GM10847 (cell line): ENCODE data around the gene MRPL17.

ENCODE experiments used
- POLR2A ChIP-seq: IDR thresholded peaks from 2 replicates; pipeline ENCODE4 v1.6.1; 2011; ENCODE audit not compliant: insufficient read length; ENCODE audit errors: extremely low read depth

MRPL17 gene

DNA sequence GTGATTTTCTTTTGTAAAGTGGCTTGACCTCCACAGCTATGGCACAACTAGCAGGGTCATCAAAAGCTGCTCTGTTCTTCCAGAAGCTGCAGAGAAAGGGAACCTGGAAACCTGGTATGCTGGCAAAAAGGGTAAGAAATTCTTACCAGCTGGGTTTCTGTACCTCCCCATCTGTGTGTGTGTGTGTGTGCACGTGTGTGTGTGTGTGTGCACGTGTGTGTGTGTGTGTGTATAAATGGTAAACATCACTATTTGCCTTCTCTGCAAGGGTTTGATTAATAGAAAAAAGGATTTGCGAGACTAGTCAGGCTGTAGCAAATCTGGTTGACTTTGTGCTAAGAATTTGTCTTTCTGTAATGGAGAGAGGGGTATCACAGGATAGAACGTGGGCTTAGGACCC, 4.7 kb upstream of the MRPL17 start:
- TF ChIP-seq POLR2A: no peak

DNA sequence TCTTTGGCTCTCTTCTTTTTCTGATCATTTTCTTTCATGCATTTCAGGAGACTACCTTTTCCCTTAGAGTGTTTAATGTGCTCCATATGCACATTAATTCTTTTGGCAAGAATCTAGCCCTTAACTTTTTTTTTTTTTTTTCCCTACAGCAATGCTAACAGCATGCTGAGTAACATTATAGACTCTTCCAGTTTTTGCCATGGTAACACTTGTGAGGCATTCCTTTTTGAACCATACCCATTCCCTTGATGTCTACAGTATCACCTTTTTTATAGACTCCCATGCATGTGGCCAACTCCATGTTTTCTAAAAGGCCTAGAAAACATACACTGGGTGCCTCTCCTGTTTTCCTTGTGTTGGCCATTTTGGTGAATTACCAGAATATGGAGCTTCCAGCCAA, 2.9 kb upstream of the MRPL17 start:
- TF ChIP-seq POLR2A: no peak

DNA sequence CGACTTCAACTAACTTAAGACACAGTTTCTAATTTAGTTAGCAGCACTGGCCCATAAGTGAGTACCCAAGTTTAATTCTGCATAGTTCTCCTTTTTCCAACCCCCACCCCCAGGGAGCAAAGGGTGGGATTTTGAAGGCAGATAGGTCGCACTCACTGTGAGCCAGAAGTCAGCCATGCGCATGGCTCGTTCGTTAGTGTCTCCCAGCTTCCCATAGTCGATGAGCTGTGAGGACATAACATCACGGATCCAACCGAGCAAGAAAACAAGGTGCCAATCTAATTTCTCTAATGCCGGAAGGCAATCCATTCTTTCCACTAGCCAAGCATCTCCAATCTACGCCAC, 577 bp downstream of the MRPL17 start:
- no peak for TF ChIP-seq POLR2A

DNA sequence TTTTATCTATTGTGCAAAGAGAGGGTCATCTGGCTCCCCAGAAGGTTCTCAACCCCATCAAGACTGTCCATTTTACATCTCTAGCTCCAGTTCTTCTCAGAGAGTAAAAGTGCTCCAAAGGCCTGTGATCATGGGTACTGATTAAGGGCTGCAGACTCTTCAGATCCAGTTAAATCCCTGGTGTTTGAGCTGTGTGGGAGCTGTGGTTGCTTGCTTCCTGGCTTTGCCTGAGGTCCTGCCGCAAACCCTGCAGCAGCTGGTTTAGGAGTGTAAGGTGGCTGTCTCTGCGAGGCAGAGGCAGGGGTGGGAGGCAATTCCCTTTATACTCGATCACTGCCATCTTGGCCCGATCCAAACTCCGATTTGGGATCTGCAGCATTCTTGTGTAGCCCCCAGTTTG, 1.2 kb downstream of the MRPL17 start:
- no peak for TF ChIP-seq POLR2A

DNA sequence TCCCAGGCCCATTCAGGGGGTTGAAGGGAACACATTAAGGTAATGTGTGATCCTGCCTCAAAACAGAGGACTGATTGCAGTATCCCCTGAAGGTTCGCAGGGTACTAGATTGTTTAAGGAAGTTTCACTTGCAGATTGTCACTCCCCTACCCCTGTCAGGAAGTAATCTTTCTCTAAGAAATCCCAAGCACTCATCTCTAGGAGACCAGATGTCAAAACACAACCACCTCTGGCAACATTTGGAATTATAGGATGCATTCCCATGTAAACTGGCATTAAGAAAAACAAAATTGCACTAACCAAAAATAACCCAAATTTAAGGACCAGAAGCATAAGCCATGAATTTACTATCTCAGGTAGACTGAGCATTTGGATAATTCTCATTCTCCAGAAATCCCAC, 1.6 kb downstream of the MRPL17 start:
- TF ChIP-seq POLR2A: no peak

DNA sequence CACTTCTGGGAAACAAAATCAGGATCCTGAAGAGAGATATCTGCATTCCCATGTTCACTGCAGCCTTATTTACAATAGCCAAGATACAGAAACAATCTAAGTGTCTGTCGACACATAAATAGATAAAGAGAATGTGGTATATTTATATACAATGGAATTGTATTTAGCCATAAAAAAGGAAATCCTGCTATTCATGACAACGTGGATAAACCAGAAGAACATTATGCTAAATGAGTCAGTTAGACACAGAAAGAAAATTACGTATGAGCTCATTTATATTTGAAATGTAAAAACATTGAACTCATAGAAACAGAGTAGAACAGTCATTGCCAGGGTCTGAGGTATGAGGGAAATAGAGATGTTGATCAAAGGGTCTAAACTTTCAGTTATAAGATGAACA, 6.1 kb downstream of the MRPL17 start:
- TF ChIP-seq POLR2A: no peak

DNA sequence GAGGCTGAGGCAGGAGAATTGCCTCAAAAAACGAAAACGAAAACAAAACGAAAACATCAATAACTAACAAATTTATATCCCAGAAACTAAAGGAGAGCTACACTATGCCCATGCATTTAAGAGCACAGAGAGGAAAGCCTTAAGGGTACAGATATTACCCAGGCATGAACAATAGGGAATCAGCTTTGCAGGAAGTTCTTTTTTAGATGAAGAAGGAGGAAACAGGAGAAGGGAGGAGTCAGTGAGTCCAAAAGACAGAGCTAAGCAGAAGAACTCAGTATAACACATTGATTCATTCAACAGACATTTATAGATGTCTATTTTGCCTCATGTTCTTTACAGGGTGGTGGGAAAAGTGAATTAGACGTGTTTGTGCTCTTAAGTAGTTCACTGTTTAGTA, 8.3 kb downstream of the MRPL17 start:
- TF ChIP-seq POLR2A: no peak

DNA sequence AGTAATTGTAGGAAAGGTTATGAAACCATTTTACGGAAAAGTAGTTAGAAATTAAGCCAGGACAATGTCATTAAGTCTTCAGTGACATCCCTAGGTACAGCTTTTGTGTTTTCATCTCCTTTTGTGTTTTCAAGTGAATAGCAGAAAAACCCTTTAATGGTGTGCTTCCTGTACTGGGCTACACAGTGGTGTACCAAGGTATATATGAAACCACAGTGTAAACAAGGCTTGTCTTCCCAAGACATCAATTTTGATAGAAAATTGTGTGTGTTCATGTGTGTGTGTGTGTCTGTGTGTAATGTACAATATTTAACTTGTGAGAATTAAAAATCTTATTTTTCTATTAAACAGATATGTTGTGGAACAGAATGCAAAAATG, 8.9 kb downstream of the MRPL17 start:
- no peak for TF ChIP-seq POLR2A

DNA sequence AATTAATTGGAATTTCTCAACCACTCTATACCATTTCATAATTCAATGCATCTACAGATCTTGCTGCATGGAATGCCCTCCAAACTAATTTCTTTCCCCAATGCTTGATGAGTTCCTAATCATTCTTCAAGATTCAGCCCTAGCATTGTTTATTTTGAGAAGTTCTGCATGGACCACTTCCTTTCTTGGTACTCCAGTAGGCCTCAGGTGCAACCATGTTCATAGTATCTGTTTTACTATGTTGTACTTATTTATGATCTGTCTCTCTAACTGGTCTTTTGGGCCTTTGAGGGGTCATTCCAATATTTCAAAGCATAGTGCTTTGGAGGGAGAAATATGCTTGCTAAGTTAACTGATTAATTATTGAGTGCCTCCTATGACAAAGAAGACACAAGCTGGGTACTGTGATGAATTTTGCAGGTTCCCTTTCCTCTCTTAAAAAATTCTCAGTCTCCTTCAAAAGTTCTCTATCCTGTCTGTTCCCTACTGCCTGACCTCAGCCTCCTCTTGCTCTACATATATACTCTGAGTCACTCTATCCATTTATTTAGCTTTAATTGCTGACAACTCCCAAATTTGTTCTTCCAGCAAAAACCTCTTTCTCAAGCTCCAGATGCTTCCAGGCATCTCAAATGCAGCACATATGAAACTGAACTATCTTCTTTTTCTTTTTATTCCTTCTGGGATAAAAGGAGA, 9.5 kb downstream of the MRPL17 start:
- no peak for TF ChIP-seq POLR2A

DNA sequence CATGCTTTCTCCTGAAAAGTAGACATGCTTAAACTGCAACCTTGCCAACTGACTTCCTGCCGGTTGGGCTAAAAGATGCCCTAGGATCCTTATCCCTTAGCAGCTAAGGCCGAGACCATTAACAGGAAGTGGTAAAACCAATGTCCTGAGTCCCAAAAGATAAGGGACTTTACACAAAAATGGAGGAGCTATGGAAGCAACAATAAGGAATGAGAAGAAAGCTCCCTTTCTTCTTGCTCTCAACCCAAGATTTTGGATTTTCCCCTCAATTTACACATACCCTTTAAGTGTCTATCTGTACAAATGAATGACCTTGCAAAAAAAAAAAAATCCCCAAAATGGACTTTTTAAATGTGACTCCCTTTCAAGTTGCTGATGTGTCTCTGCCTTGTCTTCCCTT, 11.1 kb downstream of the MRPL17 start:
- TF ChIP-seq POLR2A: no peak

DNA sequence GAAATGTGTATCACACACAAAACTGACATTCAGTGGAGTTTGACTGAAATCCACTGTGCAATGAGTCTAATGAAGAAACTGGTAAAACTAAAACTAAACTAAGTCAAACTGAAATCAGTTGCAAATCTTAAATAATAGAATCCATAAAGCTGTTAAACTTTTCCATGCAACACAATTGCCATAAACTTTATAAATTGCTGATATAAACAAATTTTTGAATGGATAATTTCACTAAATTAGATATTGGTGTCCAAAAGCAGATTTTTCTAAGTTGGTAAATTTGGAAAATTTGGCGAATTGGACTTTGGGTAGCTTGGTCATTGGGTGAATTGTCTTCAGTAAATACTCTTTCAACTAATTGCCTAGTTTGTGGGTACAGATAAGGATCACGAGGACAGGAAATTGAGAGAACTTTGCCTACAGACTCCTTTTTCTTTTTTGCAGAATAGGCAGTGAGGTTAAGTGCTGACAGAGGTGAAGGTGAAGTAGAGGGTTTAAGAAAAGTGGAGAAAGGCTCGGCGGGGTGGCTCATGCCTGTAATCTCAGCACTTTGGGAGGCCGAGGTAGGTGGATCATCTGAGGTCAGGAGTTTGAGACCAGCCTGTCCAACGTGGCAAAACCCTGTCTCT, 12.8 kb downstream of the MRPL17 start:
- TF ChIP-seq POLR2A: no peak

DNA sequence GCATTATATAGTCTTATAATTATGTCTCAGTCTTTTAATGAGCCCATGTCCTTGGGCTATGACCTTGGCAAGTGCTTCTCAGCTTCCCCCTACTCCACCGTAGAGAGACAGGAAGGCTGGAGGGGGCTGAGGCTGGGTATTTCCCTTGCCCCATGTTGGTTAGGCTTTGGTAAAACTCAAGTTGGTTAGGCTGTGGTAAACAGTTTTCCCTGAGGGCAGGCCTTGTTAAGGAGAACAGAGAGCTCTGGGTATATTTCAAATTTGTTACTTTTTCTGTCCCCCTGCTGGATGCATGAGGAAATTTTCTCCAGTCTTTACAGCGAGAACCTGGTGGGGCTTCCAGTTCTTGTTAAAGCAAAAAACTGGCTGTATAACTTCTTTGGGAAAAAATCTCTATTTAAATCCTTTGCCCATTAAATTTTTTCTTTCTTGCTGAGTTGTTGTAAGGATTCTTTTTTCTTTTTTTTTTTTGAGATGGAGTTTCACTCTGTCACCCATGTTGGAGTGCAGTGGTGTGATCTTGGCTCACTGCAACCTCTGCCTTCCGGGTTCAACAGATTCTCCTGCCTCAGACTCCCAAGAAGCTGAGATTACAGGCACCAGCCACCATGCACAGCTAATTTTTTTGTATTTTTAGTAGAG, 15.3 kb downstream of the MRPL17 start:
- no peak for TF ChIP-seq POLR2A

DNA sequence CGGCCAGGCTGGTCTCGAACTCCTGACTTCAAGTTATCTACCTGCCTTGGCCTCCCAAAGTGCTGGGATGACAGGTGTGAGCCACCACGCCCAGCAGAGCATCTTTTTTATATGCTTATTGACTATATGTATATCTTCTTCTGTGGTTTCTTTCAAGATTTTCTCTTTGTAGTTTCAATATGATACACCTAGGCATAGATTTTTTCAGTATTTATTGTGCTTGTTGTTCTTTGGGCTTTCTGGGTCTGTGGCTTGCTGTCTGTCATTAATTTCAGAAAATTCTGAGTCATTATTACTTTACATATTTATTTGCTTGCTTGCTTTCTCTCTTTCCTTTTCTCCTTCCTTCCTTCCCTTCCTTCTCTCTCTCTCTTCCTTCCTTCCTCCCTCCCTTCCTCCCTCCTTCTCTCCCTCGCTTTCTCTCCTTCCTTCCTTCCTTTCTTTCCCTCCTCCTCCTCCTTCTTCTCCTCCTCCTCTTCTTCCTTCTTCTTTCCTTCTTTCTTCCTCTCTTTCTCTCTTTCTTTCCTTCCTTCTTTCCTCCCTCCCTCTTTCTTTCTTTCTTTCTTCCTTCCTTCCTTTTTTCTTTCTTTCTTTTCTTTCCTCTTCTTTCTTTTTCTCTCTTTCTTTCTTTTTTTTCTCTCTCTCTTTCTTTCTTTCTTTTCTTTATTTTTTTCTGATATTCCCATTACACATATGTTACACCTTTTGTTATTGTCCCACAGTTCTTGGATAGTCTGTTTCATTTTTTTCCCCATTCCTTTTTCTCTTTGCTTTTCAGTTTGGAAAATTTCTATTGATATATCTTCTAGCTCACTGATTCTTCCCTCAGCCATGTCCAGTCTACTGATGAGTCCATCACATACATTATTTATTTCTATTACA, 16.6 kb downstream of the MRPL17 start:
- no peak for TF ChIP-seq POLR2A

DNA sequence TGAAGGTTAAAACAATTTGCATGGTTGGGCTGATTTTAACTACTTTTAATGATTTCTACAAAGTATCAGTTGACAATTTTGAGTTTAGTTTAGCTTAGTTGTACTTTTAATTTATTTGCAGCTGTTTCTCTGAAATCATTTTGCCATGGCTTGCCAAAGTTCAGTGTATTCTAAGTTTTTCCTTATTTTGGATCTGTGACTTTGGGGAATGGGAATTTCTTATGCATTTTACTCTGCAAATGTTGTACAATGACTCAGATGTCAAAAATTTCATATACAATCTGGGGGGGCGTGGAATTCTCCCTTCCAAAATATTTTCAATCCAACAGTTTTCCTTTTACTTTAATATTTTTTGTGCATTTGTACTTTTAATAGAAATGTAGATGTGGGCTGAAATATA, 18.6 kb downstream of the MRPL17 start:
- no peak for TF ChIP-seq POLR2A

DNA sequence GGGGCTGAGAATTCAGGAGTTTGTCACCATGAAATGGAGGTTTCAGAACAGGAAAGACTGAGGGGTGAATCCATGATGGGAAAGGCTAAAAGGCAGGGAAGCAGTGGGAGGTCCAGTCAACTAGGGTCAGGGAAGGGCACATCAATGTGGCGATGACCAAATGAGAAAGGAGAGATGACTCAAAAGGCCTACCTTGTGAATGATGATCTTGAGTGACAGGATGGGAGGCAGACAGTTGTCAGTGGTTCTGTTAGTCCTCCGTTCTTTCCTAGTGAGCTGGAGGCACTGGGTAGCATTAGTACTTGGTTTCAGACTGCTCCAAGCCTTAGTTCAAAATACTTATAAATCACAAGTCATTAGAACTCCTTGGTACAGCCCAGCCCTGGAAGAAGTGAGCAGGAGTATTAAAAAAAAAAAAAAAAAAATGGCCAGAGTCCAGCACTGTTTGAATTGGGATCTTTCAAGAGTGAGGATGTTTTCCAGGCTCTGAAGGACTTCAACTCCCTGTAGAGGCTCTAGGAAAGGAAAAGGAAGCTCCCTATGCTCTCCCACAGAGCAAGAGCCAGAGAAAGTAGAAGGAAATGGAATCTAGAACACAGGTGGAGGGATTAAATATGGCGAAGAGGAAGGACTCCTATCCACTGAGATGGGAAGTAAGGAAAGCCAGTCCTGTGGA, 19.2 kb downstream of the MRPL17 start:
- no peak for TF ChIP-seq POLR2A
